GM21447 (cell line): Measurements from ENCODE around the gene DGKD.
"Not testable (repeated sequence)": the region's sequence is repeated elsewhere in the genome, so short reads cannot be mapped to it uniquely, and the experiment has no call there.

Source experiments
- ATAC-seq: cut with Tn5 transposase; IDR thresholded peaks from one replicate; pipeline ENCODE4 v1.9.1; 2021; ENCODE audit not compliant: unreplicated experiment

DGKD gene

DNA sequence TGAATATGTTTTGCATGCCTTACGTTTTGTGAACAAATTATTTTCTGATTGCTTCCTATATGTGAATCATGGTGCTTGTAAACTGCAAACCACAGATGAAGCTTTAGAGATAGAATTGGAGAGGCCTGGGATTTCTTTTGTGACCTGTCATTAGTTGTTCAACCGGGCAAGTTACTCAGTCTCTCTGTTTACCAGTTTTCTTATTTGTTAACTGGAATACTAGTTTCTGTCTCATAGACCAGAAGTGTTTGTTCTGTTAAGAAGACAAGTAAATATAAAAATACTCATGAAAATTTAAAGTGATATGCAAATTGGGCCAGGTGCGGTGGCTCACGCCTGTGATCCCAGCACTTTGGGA lies 27.3 kb downstream of the DGKD start:
- no peak for ATAC-seq

- no peak for ATAC-seq
Observed at GRCh38 chr2:233384015-233384414, 29.7 kb downstream of the DGKD start.

GRCh38 chr2:233384811-233385488 lies 30.7 kb downstream of the DGKD start:
- ATAC-seq = peak; percentile 11

- ATAC-seq = peak; percentile 65
Observed at GRCh38 chr2:233385489-233386044, 31.3 kb downstream of the DGKD start.

- no peak for ATAC-seq
Observed at GRCh38 chr2:233386382-233387041, 32.2 kb downstream of the DGKD start.

DNA sequence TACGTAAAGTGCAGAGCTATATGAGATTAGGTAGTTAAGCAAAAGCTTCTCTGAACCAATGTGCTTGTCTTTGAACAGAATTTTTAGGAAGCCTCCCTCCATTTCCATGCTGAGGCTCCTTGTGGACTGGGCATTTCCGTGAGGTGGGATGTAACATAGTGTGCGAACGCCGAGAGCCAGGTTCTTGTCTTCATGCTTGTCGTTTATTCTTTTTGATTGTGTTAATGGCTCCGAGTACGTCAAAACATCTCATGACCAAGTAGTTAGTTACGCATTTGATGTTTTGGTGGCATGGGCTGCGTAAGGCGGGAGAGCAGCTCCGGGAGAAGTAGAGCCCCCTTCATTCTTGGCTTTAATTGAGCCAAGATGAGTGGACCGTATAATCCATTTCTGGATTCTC lies 32.9 kb downstream of the DGKD start:
- ATAC-seq = no peak

DNA sequence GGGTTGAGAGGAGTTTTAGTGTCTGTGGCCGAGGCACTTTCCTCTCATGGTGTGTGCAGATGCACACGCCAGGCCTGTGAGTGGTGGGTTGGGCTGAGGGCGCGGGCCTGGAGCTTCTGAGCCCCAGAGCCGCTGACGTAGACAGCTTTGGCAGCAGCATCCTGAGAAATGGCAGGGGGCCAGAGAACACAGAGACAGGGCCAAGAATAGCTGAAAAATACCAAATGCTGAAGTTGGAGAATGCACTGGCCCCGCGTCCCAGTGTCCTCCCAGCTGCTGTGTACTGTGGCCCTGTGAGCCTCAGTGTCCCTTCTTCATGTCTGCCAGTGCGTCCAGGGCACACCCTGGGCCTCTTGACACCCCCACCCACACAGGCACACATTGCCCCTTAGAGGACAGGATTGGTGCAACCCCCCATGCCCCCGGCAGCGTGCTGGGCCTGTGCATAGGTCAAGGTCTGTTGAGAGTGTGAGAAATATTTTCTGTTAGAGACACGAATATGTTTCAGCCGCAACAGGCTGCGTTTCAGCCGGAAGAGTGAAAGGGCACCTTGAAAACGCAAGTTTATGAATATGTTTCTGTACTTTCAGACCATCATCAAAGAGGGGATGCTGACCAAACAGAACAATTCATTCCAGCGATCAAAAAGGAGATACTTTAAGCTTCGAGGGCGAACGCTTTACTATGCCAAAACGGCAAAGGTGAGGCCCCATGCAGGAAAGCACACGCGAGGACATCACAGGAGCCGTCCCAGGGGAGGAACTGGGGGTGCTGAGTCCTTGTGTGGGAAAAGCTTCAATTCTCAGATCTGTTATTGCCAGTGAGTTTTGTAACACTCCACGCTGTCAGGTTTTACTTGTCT lies 33.6 kb downstream of the DGKD start:
- no peak for ATAC-seq

DNA sequence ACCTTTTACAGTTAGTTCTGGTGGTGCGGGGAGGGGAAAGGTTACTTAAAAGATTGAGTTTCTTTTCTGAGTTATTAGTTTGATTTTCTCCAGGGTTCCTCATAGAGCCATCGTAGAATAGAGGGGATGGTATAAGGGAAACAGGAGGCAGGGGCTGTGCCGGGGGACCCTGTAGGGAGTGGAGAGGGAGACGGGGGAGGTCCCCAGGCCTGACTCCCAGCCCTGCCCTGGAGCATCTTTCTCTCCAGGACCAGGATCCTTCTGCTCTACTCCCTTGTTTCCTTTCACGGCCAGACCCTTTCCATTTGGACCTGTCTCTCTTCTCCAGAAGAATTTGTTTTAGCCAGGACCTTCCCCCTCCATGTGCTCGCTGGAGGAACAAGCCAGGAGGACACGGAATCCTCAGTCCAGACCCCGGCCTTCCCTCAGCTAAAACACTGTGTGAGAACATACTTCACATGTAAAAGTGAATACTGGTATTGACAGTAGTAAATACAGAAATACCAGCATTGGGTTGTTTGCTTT lies 35.4 kb downstream of the DGKD start:
- ATAC-seq = no peak

GRCh38 chr2:233395687-233396086 lies 41.4 kb downstream of the DGKD start:
- no peak for ATAC-seq

DNA sequence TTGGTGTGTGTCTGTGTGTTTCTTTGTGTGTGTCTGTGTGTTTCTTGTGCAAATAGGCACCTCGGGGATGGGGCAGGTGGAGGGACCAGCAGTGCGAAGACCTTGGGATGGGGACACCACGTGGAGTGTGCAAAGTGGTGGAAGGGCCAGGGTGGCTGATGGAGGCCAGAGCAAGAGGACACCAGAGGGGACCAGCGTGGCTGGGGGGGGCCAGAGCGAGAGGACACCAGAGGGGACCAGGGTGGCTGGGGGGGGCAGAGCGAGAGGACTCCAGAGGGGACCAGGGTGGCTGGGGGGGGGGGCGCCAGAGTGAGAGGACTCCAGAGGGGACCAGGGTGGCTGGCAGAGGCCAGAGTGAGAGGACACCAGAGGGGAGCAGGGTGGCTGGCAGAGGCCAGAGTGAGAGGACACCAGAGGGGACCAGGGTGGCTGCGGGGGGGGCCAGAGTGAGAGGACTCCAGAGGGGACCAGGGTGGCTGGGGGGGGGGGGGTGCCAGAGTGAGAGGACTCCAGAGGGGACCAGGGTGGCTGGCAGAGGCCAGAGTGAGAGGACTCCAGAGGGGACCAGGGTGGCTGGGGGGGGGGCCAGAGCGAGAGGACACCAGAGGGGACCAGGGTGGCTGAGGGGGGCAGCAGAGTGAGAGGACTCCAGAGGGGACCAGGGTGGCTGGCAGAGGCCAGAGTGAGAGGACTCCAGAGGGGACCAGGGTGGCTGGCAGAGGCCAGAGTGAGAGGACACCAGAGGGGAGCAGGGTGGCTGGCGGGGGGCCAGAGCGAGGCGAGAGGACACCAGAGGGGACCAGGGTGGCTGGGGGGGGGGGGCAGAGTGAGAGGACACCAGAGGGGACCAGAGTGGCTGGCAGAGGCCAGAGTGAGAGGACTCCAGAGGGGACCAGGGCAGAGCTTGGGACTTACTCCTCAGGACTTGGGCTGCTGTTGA lies 42.7 kb downstream of the DGKD start:
- ATAC-seq = not testable (repeated sequence)

- ATAC-seq = no peak
Observed at GRCh38 chr2:233399306-233400225, 45.3 kb downstream of the DGKD start.

GRCh38 chr2:233400341-233400740 lies 46.0 kb downstream of the DGKD start:
- no peak for ATAC-seq

DNA sequence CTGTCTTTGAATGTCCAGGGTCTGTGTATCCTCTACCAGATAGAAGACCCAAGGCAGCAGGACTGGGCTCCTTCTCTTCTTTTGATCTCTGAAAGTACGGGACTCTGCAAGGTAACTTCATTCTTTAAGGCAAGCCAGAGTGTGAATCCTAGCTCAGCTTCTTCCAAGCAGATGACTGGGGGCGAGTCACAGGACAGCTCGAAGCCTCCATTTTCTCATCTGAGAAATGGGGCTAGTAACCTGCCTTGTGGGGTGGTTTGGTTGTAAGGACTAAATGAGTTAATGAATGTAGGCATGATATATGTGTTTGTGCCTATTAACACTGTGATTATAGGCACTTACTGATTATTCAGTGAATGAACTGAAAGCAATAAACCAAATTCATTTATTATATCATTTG lies 46.7 kb downstream of the DGKD start:
- no peak for ATAC-seq

GRCh38 chr2:233402346-233402745 lies 48.1 kb downstream of the DGKD start:
- ATAC-seq = no peak

GRCh38 chr2:233402789-233403188 lies 48.5 kb downstream of the DGKD start:
- no peak for ATAC-seq

- no peak for ATAC-seq
Observed at GRCh38 chr2:233404222-233404621, 49.9 kb downstream of the DGKD start.

GRCh38 chr2:233406865-233407264 lies 52.6 kb downstream of the DGKD start:
- no peak for ATAC-seq

DNA sequence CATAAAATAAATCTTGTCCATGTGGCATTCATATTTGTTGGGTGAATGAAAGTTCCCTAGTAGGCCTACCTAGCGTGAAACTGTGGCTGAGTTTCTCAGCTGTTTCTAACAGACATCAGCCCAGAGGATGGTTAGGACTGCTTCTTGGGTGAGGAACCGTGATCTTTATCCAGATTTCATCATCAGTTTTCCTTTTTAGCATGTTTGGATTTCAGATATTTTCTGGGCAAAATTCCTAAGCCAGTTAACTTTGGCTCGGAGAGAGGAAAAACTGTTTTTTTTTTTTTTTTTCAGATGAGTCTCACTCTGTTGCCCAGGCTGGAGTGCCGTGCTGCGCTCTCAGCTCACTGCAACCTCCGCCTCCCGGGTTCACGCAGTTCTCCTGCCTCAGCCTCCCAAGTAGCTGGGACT lies 53.5 kb downstream of the DGKD start:
- ATAC-seq = no peak
